ENCODE results near the gene SEMA3G.

The SEMA3G gene

GRCh38 chr3:52454938-52455282, 10.0 kb upstream of the SEMA3G start:
- CTCF ChIA-PET = interaction anchor here (0.6 kb wide), 1 partner anchor 178 kb away, joined by 5 read pairs; no protein-coding TSS in a partner anchor
- no peak for DNase-seq (ENCODE audit: low spot score)
- no peak for TF ChIP-seq CTCF (conservative IDR thresholded peaks at IDR 0.05; ENCODE audit: low read depth)
- POLR2A ChIA-PET (ENCODE audit: low non-redundant PET) = no interaction called here
- H3K27ac ChIP-seq = peak overlapping the region; percentile 89

- DNase-seq (ENCODE audit: low spot score) = no peak
- CTCF ChIA-PET = interaction anchor here (0.6 kb wide), 1 partner anchor 178 kb away, joined by 5 read pairs; no protein-coding TSS in a partner anchor
- H3K27ac ChIP-seq = peak overlapping the region; percentile 89
- POLR2A ChIA-PET (ENCODE audit: low non-redundant PET) = no interaction called here
- TF ChIP-seq CTCF (conservative IDR thresholded peaks at IDR 0.05; ENCODE audit: low read depth) = no peak
Observed at GRCh38 chr3:52454250-52454937, 9.5 kb upstream of the SEMA3G start.

- no peak for DNase-seq (ENCODE audit: low spot score)
- ChIA-PET POLR2A (ENCODE audit: low non-redundant PET) (no interaction called here), CTCF (no interaction called here)
- peak within 1 kb of the TSS; percentile 89 for H3K27ac ChIP-seq
- no peak for TF ChIP-seq CTCF (conservative IDR thresholded peaks at IDR 0.05; ENCODE audit: low read depth)
Observed at GRCh38 chr3:52453496-52454249, 8.8 kb upstream of the SEMA3G start, which contains the start of gene TNNC1. Gene TNNC1, minus strand, starts transcription at chr3:52454041. Its CDS starts 26 bp downstream, at chr3:52454015.

- ChIA-PET POLR2A (ENCODE audit: low non-redundant PET) (no interaction called here), CTCF (interaction anchor here (0.7 kb wide), 1 partner anchor 1678 kb away, joined by 3 read pairs; no protein-coding TSS in a partner anchor)
- TF ChIP-seq CTCF (conservative IDR thresholded peaks at IDR 0.05; ENCODE audit: low read depth) = no peak
Observed at GRCh38 chr3:52452570-52453221, 7.8 kb upstream of the SEMA3G start.

GRCh38 chr3:52452126-52452525, 7.2 kb upstream of the SEMA3G start:
- no peak for TF ChIP-seq CTCF (conservative IDR thresholded peaks at IDR 0.05; ENCODE audit: low read depth)
- ChIA-PET POLR2A (ENCODE audit: low non-redundant PET) (no interaction called here), CTCF (no interaction called here)
- H3K27ac ChIP-seq = no peak overlapping the region
- no peak for DNase-seq (ENCODE audit: low spot score)

More at GRCh38 chr3:52452570-52453221, 7.8 kb upstream of the SEMA3G start:
- H3K27ac ChIP-seq = peak overlapping the region; percentile 89
- no peak for DNase-seq (ENCODE audit: low spot score)

All from RWPE1 (cell line).